Mucosa of stomach (tissue), 1 donor: ENCODE data around the gene PLCD3.

Experiments
- H3K27me3 ChIP-seq: one replicate; pipeline ENCODE4 v1.7.0; 2013; ENCODE audit warnings: mild to moderate bottlenecking, low read length; ENCODE audit not compliant: control insufficient read depth, insufficient read depth
- H3K36me3 ChIP-seq: one replicate; pipeline ENCODE4 v1.7.0; 2013; ENCODE audit warnings: low read length; ENCODE audit not compliant: control insufficient read depth, insufficient read depth
- H3K4me1 ChIP-seq: one replicate; pipeline ENCODE4 v1.7.0; 2013; ENCODE audit warnings: mild to moderate bottlenecking, low read length; ENCODE audit not compliant: control insufficient read depth, insufficient read depth
- H3K4me3 ChIP-seq: one replicate; pipeline ENCODE4 v1.7.0; 2013; ENCODE audit warnings: low read length
- H3K9ac ChIP-seq: one replicate; pipeline ENCODE4 v1.7.0; 2013; ENCODE audit warnings: mild to moderate bottlenecking, low read length, moderate library complexity
- H3K9me3 ChIP-seq: one replicate; pipeline ENCODE4 v1.7.0; 2013; ENCODE audit warnings: mild to moderate bottlenecking, low read length, moderate library complexity; ENCODE audit not compliant: control insufficient read depth
- donor health status: Pancreatic carcinoma.

The PLCD3 gene

DNA sequence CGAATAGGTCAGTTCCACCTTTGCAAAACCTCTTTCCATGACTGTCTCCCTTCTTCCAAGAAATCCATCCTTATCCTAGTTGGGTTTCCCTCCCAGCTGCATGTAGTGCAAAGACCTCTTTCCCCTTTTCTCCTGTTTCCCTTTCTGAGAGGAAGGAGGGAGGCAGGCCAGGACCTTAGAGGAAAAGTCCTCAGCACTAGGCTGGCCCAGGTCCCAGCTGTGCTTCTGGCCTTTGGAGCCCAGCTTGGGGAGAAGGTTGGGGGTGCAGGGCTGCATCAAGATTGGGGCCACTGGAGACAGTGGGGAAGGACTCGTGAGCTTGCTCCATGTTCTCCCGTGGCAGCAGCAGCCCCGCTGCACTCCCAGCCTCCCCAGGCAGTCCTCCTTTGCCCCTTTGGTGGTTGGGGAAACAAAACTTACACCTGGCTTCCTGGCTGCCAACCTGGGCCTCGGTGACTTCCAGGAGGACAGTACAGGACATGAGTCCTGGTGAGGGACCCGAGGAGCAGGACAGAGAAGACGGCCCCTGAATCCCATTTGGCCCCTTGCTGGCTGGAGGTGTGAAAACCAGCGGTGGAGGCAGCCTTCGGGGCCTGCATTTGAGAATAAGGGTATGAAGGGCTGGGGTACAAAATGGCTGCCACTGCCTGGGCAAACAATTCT is 29.8 kb upstream of the PLCD3 start:
- H3K9me3 ChIP-seq = no peaks in the 10 kb centered on the region
- H3K9ac ChIP-seq = no peak overlapping the region
- H3K27me3 ChIP-seq = no peaks in the 10 kb centered on the region
- H3K36me3 ChIP-seq = no peaks in the 10 kb centered on the region
- peaks cover 29% of the 10 kb centered on the region for H3K4me1 ChIP-seq
- peak overlapping the region; percentile 32 for H3K4me3 ChIP-seq

GRCh38 chr17:45161288-45162024 is 29.1 kb upstream of the PLCD3 start, which contains the start of gene HEXIM2:
Gene HEXIM2 (plus strand): TSS chr17:45161875. CDS start chr17:45162794, 919 bp downstream.
- no peaks in the 10 kb centered on the region for H3K36me3 ChIP-seq
- peaks cover 29% of the 10 kb centered on the region for H3K4me1 ChIP-seq

GRCh38 chr17:45160447-45161287 is 28.4 kb upstream of the PLCD3 start:
- peaks cover 29% of the 10 kb centered on the region for H3K4me1 ChIP-seq

More at GRCh38 chr17:45161288-45162024, 29.1 kb upstream of the PLCD3 start, which contains the start of gene HEXIM2:
- H3K9ac ChIP-seq = peak within 1 kb of the TSS; percentile 99
- peak within 1 kb of the TSS; percentile 84 for H3K4me3 ChIP-seq
- no peaks in the 10 kb centered on the region for H3K9me3 ChIP-seq
- no peaks in the 10 kb centered on the region for H3K27me3 ChIP-seq

DNA sequence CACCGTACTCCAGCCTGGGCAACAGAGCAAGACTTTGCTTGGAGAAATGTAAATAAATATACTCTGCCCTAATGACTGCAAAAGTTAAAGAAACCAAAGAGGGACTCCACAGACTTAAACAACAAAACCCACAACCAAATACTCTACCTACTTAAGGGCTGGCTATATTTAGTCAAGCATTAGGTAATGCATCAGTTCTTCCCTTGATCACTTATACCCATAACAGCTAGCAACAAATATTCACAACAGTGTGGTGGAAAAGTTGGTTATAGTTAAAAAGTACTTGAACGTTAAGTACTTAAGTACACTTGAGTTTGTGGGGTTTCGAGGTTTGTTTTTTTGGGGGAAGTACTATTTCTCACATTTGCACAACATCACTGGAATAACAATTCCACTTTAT is 23.9 kb upstream of the PLCD3 start:
- H3K9me3 ChIP-seq = no peaks in the 10 kb centered on the region
- peaks cover 21% of the 10 kb centered on the region for H3K4me1 ChIP-seq
- no peak overlapping the region for H3K4me3 ChIP-seq
- no peak overlapping the region for H3K9ac ChIP-seq
- no peaks in the 10 kb centered on the region for H3K27me3 ChIP-seq
- no peaks in the 10 kb centered on the region for H3K36me3 ChIP-seq

More at GRCh38 chr17:45160447-45161287, 28.4 kb upstream of the PLCD3 start:
- Histone ChIP-seq H3K9ac (peak overlapping the region; percentile 99), H3K9me3 (no peaks in the 10 kb centered on the region), H3K4me3 (peak overlapping the region; percentile 84), H3K27me3 (no peaks in the 10 kb centered on the region), H3K36me3 (no peaks in the 10 kb centered on the region)

GRCh38 chr17:45155483-45155882 is 23.2 kb upstream of the PLCD3 start:
- H3K9ac ChIP-seq = no peak overlapping the region
- no peaks in the 10 kb centered on the region for H3K27me3 ChIP-seq
- H3K36me3 ChIP-seq = no peaks in the 10 kb centered on the region
- H3K4me3 ChIP-seq = no peak overlapping the region
- no peaks in the 10 kb centered on the region for H3K9me3 ChIP-seq
- H3K4me1 ChIP-seq = peaks cover 27% of the 10 kb centered on the region

GRCh38 chr17:45155029-45155428 is 22.7 kb upstream of the PLCD3 start:
- no peak overlapping the region for H3K4me3 ChIP-seq
- H3K27me3 ChIP-seq = no peaks in the 10 kb centered on the region
- no peaks in the 10 kb centered on the region for H3K36me3 ChIP-seq
- H3K4me1 ChIP-seq = peaks cover 26% of the 10 kb centered on the region
- no peaks in the 10 kb centered on the region for H3K9me3 ChIP-seq
- H3K9ac ChIP-seq = no peak overlapping the region

GRCh38 chr17:45150911-45151809 is 18.8 kb upstream of the PLCD3 start:
- Histone ChIP-seq H3K36me3 (no peaks in the 10 kb centered on the region), H3K27me3 (no peaks in the 10 kb centered on the region), H3K9ac (peak overlapping the region; percentile 41), H3K9me3 (no peaks in the 10 kb centered on the region), H3K4me1 (peaks cover 24% of the 10 kb centered on the region), H3K4me3 (no peak overlapping the region)

- Histone ChIP-seq H3K27me3 (no peaks in the 10 kb centered on the region), H3K9me3 (no peaks in the 10 kb centered on the region), H3K4me1 (peaks cover 29% of the 10 kb centered on the region), H3K4me3 (peak overlapping the region; percentile 93), H3K36me3 (no peaks in the 10 kb centered on the region), H3K9ac (peak overlapping the region; percentile 93)
Measured at GRCh38 chr17:45149669-45150664, 17.7 kb upstream of the PLCD3 start.

DNA sequence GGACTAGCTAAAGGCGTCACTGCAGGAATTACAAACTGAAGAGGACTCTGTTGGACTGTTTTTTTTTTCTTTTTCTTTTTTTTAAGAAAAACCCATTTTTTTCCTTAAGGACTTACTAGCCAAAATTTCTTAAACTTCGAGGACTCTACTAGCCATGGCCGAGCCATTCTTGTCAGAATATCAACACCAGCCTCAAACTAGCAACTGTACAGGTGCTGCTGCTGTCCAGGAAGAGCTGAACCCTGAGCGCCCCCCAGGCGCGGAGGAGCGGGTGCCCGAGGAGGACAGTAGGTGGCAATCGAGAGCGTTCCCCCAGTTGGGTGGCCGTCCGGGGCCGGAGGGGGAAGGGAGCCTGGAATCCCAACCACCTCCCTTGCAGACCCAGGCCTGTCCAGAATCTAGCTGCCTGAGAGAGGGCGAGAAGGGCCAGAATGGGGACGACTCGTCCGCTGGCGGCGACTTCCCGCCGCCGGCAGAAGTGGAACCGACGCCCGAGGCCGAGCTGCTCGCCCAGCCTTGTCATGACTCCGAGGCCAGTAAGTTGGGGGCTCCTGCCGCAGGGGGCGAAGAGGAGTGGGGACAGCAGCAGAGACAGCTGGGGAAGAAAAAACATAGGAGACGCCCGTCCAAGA is 16.8 kb upstream of the PLCD3 start:
- Histone ChIP-seq H3K9ac (peak overlapping the region; percentile 93), H3K4me1 (peaks cover 35% of the 10 kb centered on the region), H3K27me3 (no peaks in the 10 kb centered on the region), H3K4me3 (peak overlapping the region; percentile 93), H3K9me3 (no peaks in the 10 kb centered on the region), H3K36me3 (no peaks in the 10 kb centered on the region)
